CD14-positive monocyte (primary cell): ENCODE data around the gene CDKAL1. TPM values are rescaled to one million over a fixed set of nuclear protein-coding genes. Genes with fewer than 3 reads are reported as not detected.

Experiments
- DNase-seq, 3 donors: peaks; one replicate each; pipeline ENCODE4 v3.0.0-alpha.2; 2011 to 2022
- H2AFZ ChIP-seq: 2 replicates; pipeline ENCODE4 v1.6.0; 2012; ENCODE audit warnings: mild to moderate bottlenecking, low read depth, low read length, inconsistent platforms; ENCODE audit not compliant: insufficient read depth, poor library complexity, severe bottlenecking
- H3K27ac ChIP-seq, 2 donors: 1 replicate in 1 of 2; 2 replicates in 1 of 2; pipeline ENCODE4 v1.5.1; 2012 to 2013; ENCODE audit warnings: low read length in 2 of 2, control low read depth in 1 of 2, inconsistent platforms in 1 of 2, low read depth in 1 of 2, mild to moderate bottlenecking in 1 of 2
- H3K27me3 ChIP-seq, 2 donors: one replicate each; pipeline versions ENCODE4 v1.6.0 to v1.6.1; 2011 to 2013; ENCODE audit warnings: low read length in 2 of 2; ENCODE audit not compliant: control insufficient read depth in 2 of 2, insufficient read depth in 2 of 2
- H3K36me3 ChIP-seq, 2 donors: replicated peaks in 1 of 2; 1 replicate in 1 of 2; 2 replicates in 1 of 2; pipeline versions ENCODE4 v1.5.1 to v1.6.1; 2012 to 2013; ENCODE audit warnings: low read length in 2 of 2, control low read depth in 1 of 2, inconsistent platforms in 1 of 2, mild to moderate bottlenecking in 1 of 2; ENCODE audit not compliant: insufficient read depth in 2 of 2, control insufficient read depth in 1 of 2
- H3K4me1 ChIP-seq, 2 donors: 1 replicate in 1 of 2; 2 replicates in 1 of 2; pipeline versions ENCODE4 v1.5.1 to v1.6.1; 2012 to 2013; ENCODE audit warnings: low read length in 2 of 2, control low read depth in 1 of 2, inconsistent platforms in 1 of 2, mild to moderate bottlenecking in 1 of 2, moderate library complexity in 1 of 2; ENCODE audit not compliant: insufficient read depth in 2 of 2, control insufficient read depth in 1 of 2
- H3K4me2 ChIP-seq: replicated peaks from 2 replicates; pipeline ENCODE3; 2012; ENCODE audit warnings: low read length, moderate library complexity, mild to moderate bottlenecking; ENCODE audit not compliant: poor library complexity, severe bottlenecking; ENCODE audit errors: extremely low read depth
- H3K4me3 ChIP-seq, 3 experiments: fragments of 200-600 bp in 1 of 3; sonication (generic) in 1 of 3; replicated peaks in 1 of 3; 1 replicate in 2 of 3; 2 replicates in 1 of 3; pipeline ENCODE4 v1.5.1; 2011 to 2013; ENCODE audit warnings: low read length in 3 of 3, mild to moderate bottlenecking in 3 of 3, control low read depth in 2 of 3, low read depth in 2 of 3, inconsistent platforms in 1 of 3, moderate library complexity in 1 of 3
- H3K79me2 ChIP-seq: 2 replicates; pipeline ENCODE4 v1.6.0; 2012; ENCODE audit warnings: mild to moderate bottlenecking, control low read depth, inconsistent platforms, low read length, moderate library complexity; ENCODE audit not compliant: insufficient read depth
- H3K9ac ChIP-seq: 2 replicates; pipeline ENCODE4 v1.6.0; 2017; ENCODE audit warnings: low read length, mild to moderate bottlenecking; ENCODE audit not compliant: insufficient read depth, poor library complexity, severe bottlenecking
- H3K9me3 ChIP-seq, 2 donors: replicated peaks in 1 of 2; 1 replicate in 1 of 2; 2 replicates in 1 of 2; pipeline versions ENCODE4 v1.5.1 to v1.6.1; 2012 to 2013; ENCODE audit warnings: low read length in 2 of 2, control low read depth in 1 of 2; ENCODE audit not compliant: control insufficient read depth in 1 of 2, insufficient read depth in 1 of 2
- H4K20me1 ChIP-seq: 2 replicates; pipeline ENCODE4 v1.6.0; 2012; ENCODE audit warnings: mild to moderate bottlenecking, low read length, control low read depth, moderate library complexity; ENCODE audit not compliant: insufficient read depth
- H3K27ac Mint-ChIP-seq, 7 donors: one replicate each; pipeline ENCODE4 v1.8.0; 2020; ENCODE audit warnings: mild to moderate bottlenecking in 7 of 7, mixed read lengths in 7 of 7, moderate library complexity in 6 of 7, inconsistent platforms in 2 of 7
- H3K27me3 Mint-ChIP-seq, 3 donors: one replicate each; pipeline ENCODE4 v1.8.0; 2021 to 2022; ENCODE audit warnings: low read depth in 3 of 3, mild to moderate bottlenecking in 3 of 3, mixed read lengths in 3 of 3, moderate library complexity in 3 of 3, inconsistent platforms in 1 of 3
- H3K36me3 Mint-ChIP-seq, 2 donors: one replicate each; pipeline ENCODE4 v1.8.0; 2020; ENCODE audit warnings: mixed read lengths in 2 of 2, inconsistent platforms in 1 of 2, mild to moderate bottlenecking in 1 of 2
- H3K4me1 Mint-ChIP-seq: one replicate; pipeline ENCODE4 v1.8.0; 2020; ENCODE audit warnings: mild to moderate bottlenecking, mixed read lengths
- H3K4me3 Mint-ChIP-seq, 2 donors: one replicate each; pipeline ENCODE4 v1.8.0; 2020; ENCODE audit warnings: mild to moderate bottlenecking in 2 of 2, mixed read lengths in 2 of 2, moderate library complexity in 1 of 2
- H3K9me3 Mint-ChIP-seq, 7 donors: one replicate each; pipeline ENCODE4 v1.8.0; 2020 to 2022; ENCODE audit warnings: mixed read lengths in 7 of 7, mild to moderate bottlenecking in 6 of 7, moderate library complexity in 6 of 7, inconsistent platforms in 2 of 7
- CTCF ChIP-seq: fragments of 200-600 bp; IDR thresholded peaks from one replicate; pipeline ENCODE4 v1.8.0; 2022; ENCODE audit warnings: antibody characterized with exemption, mild to moderate bottlenecking
- WGBS: methylation state at CpG from one replicate; pipeline ENCODE4 v1.1.5; 2013; ENCODE audit warnings: missing lambda C conversion rate; ENCODE audit not compliant: insufficient coverage; 5-methylcytosine and 5-hydroxymethylcytosine counted together
- intact Hi-C, 2 donors: fragments of 100-400 bp; cut with micrococcal nuclease; formaldehyde crosslinking; loops; one replicate each; pipeline versions ENCODE4 v1.15.0 to v1.15.1; 2023
- polyA plus RNA-seq, 3 donors: library from polyadenylated mRNA; depleted of rRNA in 1 of 3; unstranded in 2 of 3; stranded (reverse) in 1 of 3; fragments of 300-500 nt in 2 of 3; fragments of >200 nt in 1 of 3; fragmentation: Illumina TruSeq in 2 of 3; gene quantifications; 1 replicate in 2 of 3; 2 replicates in 1 of 3; pipeline ENCODE4 v1.2.3, GENCODE V29; 2012 to 2021

Gene CDKAL1
- polyA plus RNA-seq, 3 donors = 3.2 to 12.4 (median 8.3) TPM

DNA sequence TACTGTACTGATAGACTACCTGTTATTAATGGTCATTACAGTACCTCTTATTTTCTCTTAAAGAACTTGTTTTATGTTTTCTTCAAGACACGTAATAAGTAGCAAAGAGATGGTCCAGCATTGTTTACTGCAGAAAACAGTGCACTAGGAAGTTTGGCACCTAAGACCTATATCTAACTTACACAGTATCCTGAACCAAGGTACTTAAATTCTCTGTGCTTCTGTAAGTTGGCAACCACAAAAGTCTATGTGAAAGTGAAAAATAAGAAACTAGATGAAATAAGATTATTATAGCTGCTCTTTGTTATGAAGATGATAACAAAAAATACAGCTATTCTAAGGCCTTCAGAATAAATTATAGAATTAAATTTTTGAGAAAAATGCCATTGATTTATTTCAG is 647.6 kb downstream of the CDKAL1 start:
- no peak for TF ChIP-seq CTCF
- Histone ChIP-seq H3K27ac (no peak overlapping the region), H3K4me1 (no peaks in the 10 kb centered on the region), H3K36me3 (no peaks in the 10 kb centered on the region), H3K4me2 (no peak overlapping the region), H3K27me3 (no peaks in the 10 kb centered on the region), H3K9ac (no peak overlapping the region), H4K20me1 (no peaks in the 10 kb centered on the region), H3K9me3 (peaks cover 0 to 8% of the 10 kb centered on the region in 2 donors), H2AFZ (no peak overlapping the region), H3K79me2 (no peaks in the 10 kb centered on the region), H3K4me3 (no peak overlapping the region)
- Mint-ChIP-seq H3K27ac (no peak overlapping the region), H3K9me3 (peaks cover 2 to 9% (median 5%) of the 10 kb centered on the region in 7 donors), H3K4me3 (no peak overlapping the region), H3K27me3 (peaks cover 0 to 2% (median 0%) of the 10 kb centered on the region in 3 donors), H3K36me3 (peaks cover 3 to 4% of the 10 kb centered on the region in 2 donors), H3K4me1 (no peaks in the 10 kb centered on the region)
- no CpG with 5 or more reads among the region's 1 CpG for WGBS
- intact Hi-C loops = no loop called here
- DNase-seq = no peak

GRCh38 chr6:21182589-21182988 is 648.3 kb downstream of the CDKAL1 start:
- no peak for TF ChIP-seq CTCF
- Histone ChIP-seq H3K4me1 (no peaks in the 10 kb centered on the region), H3K79me2 (no peaks in the 10 kb centered on the region), H3K9ac (no peak overlapping the region), H2AFZ (no peak overlapping the region), H3K27me3 (no peaks in the 10 kb centered on the region), H3K36me3 (no peaks in the 10 kb centered on the region), H4K20me1 (no peaks in the 10 kb centered on the region), H3K4me3 (no peak overlapping the region), H3K4me2 (no peak overlapping the region), H3K27ac (no peak overlapping the region), H3K9me3 (peaks cover 0 to 8% of the 10 kb centered on the region in 2 donors)
- DNase-seq = no peak
- peaks cover 2 to 9% (median 5%) of the 10 kb centered on the region in 7 donors for H3K9me3 Mint-ChIP-seq
- peaks cover 3 to 4% of the 10 kb centered on the region in 2 donors for H3K36me3 Mint-ChIP-seq
- H3K4me1 Mint-ChIP-seq = no peaks in the 10 kb centered on the region
- no peak overlapping the region for H3K4me3 Mint-ChIP-seq
- H3K27ac Mint-ChIP-seq = no peak overlapping the region
- intact Hi-C loops = no loop called here
- peaks cover 0 to 2% (median 0%) of the 10 kb centered on the region in 3 donors for H3K27me3 Mint-ChIP-seq
